DMS114 treated with DMSO at 0.1 percent for 48 hours (cell line): ENCODE results near the gene CIRBP.
"Not testable (repeated sequence)": the region's sequence is repeated elsewhere in the genome, so short reads cannot be mapped to it uniquely, and the experiment has no call there.

Experiments used
- DNase-seq: peaks from one replicate; lab custom pipeline; 2025; ENCODE audit not compliant: unreplicated experiment; lab: John Stamatoyannopoulos, UW

Gene CIRBP

DNA sequence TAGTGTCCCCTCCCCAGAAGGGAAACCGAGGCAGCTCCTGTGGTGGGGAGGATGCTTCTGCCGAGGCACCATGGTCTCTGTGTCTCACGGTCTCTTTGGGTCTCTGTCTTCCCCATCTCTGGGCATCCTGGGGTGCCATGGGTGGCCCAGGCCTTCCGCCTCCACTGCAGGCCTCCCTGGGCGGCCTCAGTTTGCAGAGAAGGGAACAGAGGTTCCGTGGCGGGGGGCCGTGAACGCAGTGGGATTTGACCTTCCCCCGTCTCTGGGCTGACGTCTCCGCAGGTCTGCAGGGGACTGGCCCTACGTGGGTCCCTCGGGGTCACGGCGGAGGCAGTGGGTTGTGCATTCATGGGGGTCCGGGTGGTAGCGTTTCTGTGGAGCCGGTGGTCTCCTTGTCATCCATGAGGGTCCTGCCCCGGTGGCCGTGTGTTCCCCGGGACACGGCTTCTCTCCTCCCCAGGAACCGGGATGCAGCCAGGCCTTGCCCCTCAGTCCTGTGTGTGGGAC is 21.1 kb downstream of the CIRBP start:
- no peak for DNase-seq

DNA sequence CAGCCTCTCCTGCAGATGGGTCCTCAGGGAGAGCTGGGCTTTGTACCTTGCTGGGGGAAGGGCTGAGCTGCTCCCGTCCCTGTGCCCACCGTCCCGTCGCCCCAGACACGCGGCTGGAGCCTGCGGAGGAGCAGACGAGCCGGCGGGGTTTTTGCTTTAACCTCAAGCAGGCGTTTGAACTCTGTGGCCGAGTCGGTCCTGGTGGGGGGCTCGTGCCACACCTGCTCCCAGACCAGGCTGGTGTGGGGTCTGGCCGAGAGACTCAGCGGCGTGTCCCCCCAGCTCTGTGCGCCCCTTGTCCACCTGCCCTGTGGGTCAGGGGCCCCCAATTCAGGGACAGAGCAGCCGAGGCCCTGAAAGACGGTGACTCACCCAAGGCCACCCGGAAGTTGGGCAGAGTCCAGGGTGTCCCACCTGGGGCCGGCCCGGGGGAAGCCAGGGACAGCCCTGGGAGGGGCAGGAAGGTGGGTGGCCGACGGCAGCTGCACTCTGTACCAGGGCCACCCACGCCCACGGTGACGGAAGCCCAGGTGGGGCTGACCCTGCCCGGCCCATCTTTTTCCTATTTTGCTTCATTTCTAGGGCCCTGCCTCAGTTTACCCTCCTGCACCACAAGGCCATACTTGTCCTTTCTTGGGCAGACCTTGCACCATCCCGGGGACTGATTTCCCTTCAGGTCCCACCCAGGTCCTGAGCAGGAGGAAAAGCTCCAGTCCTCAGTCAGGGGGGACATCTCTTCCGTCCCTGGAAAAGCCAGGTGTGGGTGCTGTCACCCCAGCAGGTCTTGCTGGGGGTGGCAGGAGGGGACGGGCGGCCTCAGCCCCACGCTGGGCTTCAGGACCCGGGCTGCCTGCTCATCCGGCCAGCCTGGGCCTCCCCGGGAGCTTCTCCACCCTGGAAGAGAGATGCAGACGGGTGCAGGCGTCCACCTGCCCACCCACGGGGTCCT is 21.8 kb downstream of the CIRBP start:
- no peak for DNase-seq

DNA sequence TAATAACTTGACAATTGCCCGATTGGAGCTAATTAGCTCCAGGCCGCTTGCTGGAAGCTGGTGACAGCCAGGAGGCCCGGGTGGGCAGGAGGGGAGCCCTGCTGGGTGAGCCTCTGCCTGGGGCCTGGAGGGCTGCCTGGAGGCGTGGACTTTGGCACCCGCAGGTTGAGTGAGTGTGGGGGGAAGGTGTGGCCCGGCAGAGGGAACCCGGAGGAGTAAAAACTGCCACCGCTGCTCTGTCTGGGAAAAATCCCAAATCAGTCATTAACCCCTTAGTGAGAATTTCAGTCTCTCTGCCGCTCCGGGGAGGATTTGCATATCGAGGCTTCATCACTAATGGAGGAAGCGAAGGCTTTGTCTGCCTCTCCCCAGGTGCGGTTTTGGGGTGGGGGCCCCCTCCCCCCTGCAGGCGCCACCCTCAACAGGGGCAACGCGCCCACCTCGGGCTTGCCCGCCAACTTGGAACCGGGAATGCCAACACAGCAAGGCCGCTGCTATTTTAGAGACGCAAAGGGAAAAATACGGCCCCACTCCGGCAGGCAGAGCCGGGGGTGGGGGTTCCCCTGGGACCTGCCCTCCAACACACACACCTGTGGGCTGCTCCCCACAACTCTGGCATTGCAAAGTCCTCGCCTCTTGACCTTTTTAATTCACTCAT is 22.8 kb downstream of the CIRBP start:
- no peak for DNase-seq

DNA sequence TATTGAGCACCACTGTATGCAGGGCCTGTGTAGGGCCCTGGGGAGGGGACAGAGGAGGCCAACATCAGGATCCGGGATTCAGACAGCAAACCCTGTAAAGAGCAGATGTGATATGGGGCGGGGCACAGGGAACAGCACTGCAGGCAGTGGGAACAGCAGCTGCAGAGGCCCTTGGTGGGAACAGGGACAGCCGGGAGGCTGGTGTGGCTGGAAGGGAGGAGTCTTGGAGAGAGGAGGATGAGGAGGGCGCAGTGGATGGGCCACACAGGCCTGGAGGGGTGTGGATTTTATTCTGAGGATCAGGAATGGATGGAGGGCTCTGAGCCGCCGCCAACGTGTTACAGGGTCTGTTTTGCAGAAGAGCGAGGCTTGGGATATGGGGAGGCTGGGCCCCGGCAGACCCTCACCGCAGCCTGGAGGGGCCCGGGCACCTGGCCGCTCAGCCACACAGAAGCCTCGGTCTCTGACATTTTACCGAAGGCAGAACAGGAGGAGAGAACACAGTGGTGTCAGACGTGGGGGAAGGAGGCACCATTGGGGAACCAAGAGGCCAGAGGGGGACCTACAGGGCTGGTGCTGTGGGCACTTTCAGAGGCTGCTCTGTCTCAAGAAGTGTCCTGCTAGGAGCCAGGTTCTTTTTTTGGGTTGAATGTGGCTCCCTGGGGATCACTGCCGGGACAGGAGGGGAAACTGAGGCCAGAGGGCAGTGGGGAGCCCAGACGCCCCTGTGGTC is 23.5 kb downstream of the CIRBP start:
- DNase-seq: no peak

DNA sequence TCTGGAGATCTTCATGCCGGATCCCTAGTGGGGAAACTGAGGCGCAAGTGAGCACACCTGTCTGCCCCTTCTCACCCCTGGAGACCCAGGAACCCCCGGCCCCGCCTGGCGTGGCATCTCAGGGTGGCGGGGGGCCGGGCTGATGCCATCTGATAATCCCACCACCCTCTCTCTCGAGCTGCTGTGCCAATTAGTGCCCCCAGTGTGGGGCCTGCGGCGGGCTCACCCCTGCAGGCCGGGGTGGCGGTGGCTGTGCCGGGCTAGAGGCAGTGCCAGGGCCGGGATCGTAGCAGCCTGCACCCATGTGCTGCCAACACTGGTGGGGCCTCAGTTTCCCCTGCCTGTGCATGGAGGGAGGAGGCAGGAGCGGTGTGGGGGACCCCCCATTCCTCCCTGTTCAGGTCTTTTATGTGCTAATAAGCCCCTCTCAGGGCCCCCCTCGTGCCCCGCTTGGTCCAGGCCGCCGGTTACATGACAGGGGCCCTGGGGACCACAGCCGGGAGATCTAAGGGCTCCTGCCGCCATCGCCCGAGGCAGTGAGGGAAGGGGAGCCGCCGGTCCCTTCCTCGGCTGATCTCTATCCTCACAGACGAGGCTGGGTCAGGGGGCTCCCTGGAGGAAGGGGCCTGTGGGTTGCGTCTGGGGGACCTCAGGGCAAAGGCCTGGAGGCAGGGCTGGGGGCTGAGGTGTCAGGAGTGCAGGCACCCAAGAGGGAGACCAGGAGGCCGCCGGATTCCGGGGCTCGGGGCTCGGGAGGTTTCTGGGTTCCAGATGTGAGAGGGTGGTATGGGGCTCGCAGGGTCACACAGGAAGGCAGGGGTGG is 24.9 kb downstream of the CIRBP start:
- DNase-seq: no peak

DNA sequence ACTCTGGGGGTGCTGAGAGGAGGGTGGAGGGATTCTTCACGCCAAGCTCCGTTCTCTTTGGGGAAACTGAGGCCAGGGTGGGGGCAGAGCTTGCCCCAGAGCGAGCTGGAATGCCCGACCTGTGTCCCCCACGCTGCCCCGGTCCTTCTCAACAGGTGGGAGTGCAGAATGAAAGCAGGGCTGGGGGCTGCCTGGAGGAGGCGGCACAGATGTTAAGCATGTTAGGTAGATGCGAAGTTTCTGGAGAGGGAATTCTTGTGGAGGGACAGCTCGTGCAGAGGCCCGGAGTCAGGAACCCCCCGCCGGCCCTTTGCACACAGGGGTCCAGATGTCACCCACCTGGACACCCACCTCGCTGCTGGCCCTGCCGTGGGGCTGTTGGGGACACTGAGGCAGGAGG is 25.6 kb downstream of the CIRBP start:
- no peak for DNase-seq

DNA sequence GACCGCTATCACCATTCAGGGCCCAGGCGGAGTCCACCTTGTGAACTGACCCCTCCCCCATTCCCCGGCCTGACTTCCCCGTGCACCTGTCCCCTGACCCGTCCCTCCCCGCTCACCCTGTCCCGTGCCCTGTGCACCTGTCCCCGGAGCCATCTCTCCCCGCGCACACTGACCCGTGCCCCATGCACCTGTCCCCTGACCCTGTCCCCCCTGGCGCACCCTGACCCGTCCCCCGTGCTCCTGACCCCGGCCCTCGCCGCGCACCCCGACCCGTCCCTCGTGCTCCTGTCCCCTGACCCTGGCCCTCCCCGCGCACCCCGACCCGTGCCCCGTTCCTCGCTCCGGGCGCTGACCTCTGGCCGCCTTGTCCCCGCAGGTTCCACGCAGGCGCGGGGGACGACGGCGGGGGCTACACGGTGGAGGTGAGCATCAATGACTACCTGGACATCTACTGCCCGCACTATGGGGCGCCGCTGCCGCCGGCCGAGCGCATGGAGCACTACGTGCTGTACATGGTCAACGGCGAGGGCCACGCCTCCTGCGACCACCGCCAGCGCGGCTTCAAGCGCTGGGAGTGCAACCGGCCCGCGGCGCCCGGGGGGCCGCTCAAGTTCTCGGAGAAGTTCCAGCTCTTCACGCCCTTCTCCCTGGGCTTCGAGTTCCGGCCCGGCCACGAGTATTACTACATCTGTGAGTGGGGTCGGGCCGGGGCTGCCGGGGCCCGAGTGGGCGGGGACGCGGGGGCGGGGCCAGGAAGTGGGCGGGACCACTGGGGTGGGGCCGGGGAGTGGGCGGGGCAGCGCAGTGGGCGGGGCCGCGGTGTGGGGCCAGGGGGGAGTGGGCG is 26.3 kb downstream of the CIRBP start:
- DNase-seq: no peak

DNA sequence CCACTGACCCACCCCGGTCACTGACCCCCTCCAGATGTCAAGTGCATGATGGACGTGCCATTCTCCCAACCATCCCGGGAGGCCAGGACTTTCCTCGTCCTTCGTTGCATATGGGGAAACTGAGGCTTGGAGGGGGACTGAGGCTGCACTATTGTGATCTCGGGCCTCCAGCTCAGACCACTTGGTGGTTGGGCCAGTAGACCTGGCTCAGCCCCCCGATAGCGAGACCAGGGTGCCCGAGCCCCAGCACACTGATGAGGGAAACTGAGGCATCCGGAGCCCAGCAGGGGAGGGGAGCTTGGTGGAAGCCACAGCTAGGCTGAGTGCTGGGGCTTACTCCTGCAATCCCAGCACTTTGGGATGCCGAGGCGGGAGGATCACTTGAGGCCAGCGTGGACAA is 26.9 kb downstream of the CIRBP start:
- DNase-seq: no peak

DNA sequence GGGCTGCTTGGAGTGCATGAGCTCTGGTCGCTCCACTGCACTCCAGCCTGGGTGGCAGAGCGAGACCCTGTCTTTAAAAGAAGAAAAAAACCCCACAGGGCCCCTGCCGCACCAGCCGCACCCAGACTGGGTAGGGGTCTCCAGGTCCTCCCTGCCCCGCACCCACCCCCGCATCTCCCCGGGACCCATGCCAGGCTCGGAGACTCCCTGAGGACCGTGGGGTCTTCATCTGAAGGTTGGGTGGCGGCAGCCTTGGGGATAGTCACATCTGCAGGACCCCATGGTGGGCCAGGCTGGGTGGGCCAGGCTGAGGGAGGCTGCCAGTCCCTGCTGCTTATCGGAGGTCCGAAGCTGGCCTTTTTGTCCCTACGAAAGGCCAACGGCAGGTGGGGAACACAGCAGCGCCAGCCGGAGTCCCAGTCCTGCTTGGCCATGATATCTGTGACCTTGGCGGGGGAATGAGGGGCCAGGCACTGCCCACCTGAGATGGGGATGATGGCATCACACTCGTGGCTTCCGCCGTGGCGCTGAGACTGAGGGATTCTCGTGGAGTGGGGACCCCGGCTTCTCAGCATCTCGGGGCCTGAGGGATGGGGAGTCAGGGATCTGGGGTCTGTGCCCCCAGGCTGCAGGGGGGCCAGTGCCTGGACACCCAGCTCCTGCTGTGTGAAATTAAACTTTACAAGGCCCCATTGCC is 27.6 kb downstream of the CIRBP start:
- no peak for DNase-seq

DNA sequence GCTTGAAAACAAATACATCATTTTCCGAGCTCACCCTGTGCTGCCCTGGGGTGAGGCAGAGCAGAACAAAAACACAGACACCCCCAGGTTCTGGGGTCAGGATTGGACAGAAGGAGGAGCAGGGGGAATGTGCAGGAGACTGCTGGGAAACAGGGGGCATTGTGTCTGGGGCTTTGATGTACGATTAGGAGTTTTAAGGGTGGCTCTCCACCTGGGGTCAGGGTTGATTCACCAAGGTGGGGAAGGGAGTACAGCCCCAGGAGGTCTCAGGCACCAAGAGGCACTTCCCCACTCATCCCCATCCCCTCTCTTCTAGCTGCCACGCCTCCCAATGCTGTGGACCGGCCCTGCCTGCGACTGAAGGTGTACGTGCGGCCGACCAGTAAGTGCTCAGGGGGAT is 29.1 kb downstream of the CIRBP start:
- no peak for DNase-seq

DNA sequence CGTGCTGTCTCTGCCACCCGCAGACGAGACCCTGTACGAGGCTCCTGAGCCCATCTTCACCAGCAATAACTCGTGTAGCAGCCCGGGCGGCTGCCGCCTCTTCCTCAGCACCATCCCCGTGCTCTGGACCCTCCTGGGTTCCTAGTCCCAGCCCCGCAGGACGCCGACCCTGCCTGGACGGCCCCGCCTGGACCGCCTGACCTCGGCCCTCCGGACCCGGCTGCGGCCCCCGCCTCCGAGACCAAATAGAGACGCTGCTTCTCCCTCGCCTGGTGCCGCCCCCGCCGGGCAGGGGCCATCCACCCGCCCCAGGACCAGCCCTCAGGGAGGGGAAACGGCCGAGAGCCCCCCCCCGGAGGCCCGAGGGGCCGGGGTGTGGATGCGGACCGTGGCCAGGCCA is 30.7 kb downstream of the CIRBP start:
- no peak for DNase-seq

DNA sequence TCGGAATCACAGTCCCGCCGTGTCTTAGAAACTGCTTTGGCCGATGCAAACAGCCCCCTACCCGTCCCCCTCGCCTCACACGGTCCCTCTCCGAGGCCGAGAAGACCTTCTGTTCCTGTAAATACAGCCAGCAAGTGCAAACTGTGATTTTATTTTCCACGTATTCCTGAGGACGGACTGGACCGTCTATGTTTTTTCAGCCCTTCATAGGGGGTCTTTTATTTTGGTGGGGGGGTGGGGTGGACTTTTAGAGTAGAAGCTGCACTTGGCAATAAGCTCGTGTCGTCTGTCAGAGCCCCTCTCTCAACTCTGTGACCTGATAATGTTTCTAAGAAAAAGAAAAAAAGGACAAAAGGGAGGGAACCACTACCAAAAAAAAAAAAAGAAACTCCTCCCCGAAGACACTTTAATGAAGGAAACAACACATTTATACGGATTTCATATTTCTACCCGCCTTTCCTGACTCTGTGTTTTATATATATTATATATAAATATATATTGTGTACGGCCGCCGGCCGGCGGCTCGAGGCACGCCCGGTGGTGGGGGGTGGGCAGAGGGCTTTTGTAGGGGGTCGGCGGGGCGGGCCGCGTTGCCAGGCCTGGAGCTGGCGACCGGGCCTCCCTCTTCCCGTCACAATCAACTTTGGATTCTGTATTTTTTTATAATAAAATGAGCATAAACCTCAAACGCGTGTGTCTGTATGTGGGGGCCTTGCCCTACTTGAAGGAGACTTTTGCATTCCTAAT is 31.8 kb downstream of the CIRBP start:
- no peak for DNase-seq

DNA sequence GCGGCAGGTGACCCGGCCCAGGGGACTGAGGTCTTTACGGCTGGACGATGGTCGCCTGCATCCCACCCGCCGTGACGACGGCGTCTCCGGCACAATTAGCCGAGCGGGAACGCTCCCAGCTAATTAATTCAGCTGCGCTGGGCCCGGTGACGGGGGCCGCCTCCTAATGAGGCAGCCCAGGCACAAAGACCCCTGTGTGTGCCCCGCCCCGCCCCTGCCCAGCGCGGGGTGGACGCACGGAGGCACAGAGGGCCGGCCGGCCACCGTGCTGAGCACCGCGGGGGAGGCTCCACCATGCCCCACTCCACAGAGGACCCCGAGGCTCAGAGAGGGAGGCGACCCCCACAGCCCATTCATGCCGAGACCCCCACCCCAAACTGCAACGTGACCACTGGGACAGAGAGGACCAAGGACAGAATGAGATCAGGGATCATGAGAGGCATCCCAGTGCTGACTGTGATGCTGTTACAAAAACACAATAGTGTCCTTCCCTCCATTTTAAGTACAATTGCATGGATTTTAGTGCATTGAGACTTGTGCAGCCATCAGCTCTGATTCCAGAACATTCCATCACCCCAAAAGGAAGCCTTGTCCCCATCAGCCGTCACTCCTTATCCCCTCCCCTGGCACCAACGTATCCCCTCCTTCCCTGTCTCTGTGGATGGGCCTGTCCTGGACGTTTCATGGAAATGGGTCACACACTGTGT is 33.6 kb downstream of the CIRBP start:
- no peak for DNase-seq

DNA sequence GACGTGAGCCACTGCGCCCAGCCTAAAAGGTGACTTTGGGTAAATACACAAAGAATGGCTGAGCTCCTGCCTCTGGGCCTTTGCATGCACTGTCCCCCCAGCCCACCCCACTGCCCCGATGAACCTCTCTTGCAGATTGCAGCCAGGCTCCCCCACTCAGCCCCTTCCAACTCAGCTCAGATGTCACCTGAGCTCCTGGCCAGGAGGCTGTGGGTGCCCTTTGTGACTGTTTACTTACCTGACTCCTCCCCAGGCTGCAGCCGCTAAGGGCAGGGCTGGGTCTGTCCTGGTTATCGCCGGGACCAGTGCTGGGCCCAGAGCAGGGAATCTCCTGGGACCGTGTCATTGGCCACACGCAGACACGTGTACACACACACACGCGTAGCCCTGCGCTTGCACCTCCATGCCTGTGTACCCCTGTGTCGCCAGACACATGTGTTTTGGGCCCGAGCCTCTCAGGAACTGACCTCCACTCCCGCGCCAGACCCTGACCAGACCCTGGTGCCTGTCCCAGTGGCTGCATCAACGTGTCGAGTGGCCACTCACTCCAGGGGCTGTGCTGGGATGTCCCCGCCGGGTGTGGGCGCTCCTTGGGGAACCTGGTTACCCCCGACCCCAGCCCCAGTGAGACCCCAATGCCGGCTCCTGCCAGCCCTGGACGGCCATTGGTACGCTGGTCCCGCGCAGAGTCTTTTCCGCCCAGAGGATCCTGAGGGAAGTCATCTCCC is 35.2 kb downstream of the CIRBP start:
- no peak for DNase-seq

DNA sequence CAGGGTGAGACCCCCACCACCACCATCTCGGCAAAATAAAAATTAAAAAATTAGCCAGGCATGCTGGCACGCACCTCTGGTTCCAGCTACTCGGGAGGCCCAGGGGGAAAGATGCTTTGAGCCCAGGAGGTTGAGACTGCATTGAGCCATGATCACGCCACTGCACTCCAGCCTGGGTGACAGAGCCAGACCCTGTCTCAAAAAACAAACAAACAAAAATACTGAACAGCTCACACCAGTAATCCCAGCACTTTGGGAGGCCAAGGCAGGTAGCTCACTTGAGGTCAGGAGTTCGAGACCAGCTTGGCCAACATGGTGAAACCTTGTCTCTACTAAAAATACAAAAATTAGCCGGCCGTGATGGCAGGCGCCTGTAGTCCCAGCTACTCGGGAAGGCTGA is 36.2 kb downstream of the CIRBP start:
- not testable (repeated sequence) for DNase-seq

DNA sequence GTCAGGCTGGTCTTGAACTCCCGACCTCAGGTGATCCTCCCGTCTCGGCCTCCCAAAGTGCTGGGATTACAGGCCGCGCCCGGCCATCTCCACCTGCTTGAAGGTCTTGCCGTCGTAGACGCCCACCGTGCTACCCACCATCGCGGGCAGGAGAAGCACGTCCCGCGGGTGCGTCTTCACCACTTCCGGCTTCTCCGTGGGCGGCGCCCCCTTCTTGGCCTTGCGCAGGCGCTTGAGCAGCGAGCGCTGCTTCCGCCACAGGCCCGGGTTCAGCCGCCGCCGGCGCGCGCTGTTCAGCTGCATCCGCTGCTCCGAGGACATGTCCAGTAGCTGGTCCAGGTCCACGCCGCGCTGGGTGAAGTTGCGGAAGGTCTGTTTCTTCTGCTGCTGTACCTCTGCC is 38.2 kb downstream of the CIRBP start:
- no peak for DNase-seq

DNA sequence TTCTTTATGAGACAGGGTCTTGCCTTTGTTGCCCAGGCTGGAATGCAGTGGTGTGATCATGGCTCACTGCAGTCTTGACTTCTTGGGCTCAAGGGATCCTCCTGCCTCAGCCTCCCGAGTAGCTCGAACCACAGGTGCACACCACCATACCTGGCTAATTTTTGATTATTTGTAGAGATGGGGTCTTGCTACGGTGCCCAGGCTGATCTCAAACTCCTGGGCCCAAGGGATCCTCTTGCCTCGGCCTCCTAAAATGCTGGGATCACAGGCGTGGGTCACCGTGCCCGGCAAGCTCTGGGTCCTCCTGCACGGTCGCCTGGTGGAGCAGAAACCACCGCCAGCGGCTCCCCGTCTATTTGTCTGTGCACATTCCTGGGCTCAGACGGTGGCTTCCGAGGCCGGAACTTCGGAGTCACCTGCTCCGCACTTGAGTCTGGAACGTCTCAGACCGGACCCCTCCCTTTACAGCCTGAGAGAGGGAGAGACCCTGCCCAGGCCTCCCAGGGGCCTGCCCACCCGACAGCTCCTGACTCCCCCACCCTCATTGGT is 38.7 kb downstream of the CIRBP start:
- DNase-seq: no peak
